Trophoblast cell (in vitro differentiated cells and primary cell): ENCODE results near the gene RBP5.

Experiments used
- DNase-seq, 2 donors: peaks; one replicate each; pipeline ENCODE4 v3.0.0-alpha.2; 2016
- H2AFZ ChIP-seq: 2 replicates; pipeline ENCODE4 v1.6.1; 2013; ENCODE audit warnings: low read length, moderate library complexity, mild to moderate bottlenecking; ENCODE audit not compliant: insufficient read depth, poor library complexity
- H2AK5ac ChIP-seq: 2 replicates; pipeline ENCODE4 v1.6.1; 2013; ENCODE audit warnings: mild to moderate bottlenecking, low read length
- H2BK120ac ChIP-seq: 2 replicates; pipeline ENCODE4 v1.6.1; 2013; ENCODE audit warnings: low read length, mild to moderate bottlenecking, moderate library complexity; ENCODE audit not compliant: insufficient read depth, poor library complexity
- H2BK12ac ChIP-seq: 2 replicates; pipeline ENCODE4 v1.6.1; 2013; ENCODE audit warnings: mild to moderate bottlenecking, low read length, moderate library complexity
- H2BK5ac ChIP-seq: 2 replicates; pipeline ENCODE4 v1.6.1; 2013; ENCODE audit warnings: low read length, low read depth, moderate library complexity, mild to moderate bottlenecking; ENCODE audit not compliant: poor library complexity
- H3K14ac ChIP-seq: 2 replicates; pipeline ENCODE4 v1.6.1; 2013; ENCODE audit warnings: mild to moderate bottlenecking, low read length
- H3K18ac ChIP-seq: 2 replicates; pipeline ENCODE4 v1.6.1; 2013; ENCODE audit warnings: mild to moderate bottlenecking, low read length
- H3K23ac ChIP-seq: 2 replicates; pipeline ENCODE4 v1.6.1; 2013; ENCODE audit warnings: low read length
- H3K27ac ChIP-seq: 2 replicates; pipeline ENCODE4 v1.5.1; 2013; ENCODE audit warnings: low read depth, mild to moderate bottlenecking, inconsistent platforms, low read length, moderate library complexity
- H3K27me3 ChIP-seq: 2 replicates; pipeline ENCODE4 v1.6.1; 2013; ENCODE audit warnings: inconsistent platforms, mild to moderate bottlenecking, low read length, moderate library complexity; ENCODE audit not compliant: insufficient read depth
- H3K36me3 ChIP-seq, 2 experiments: 1 replicate in 1 of 2; 2 replicates in 1 of 2; pipeline ENCODE4 v1.6.1; 2013; ENCODE audit warnings: low read length in 2 of 2, mild to moderate bottlenecking in 2 of 2, moderate library complexity in 1 of 2; ENCODE audit not compliant: insufficient read depth in 2 of 2, control insufficient read depth in 1 of 2
- H3K4ac ChIP-seq: 2 replicates; pipeline ENCODE4 v1.6.1; 2013; ENCODE audit warnings: low read depth, mild to moderate bottlenecking, low read length, moderate library complexity
- H3K4me1 ChIP-seq, 2 experiments: 1 replicate in 1 of 2; 2 replicates in 1 of 2; pipeline ENCODE4 v1.6.1; 2013; ENCODE audit warnings: low read length in 2 of 2, mild to moderate bottlenecking in 2 of 2, moderate library complexity in 1 of 2; ENCODE audit not compliant: insufficient read depth in 2 of 2, control insufficient read depth in 1 of 2
- H3K4me2 ChIP-seq: 2 replicates; pipeline ENCODE4 v1.6.1; 2013; ENCODE audit warnings: inconsistent platforms, mild to moderate bottlenecking, low read length, moderate library complexity
- H3K4me3 ChIP-seq: 2 replicates; pipeline ENCODE4 v1.5.1; 2013; ENCODE audit warnings: mild to moderate bottlenecking, low read depth, low read length, inconsistent platforms
- H3K79me1 ChIP-seq: one replicate; pipeline ENCODE4 v1.6.1; 2013; ENCODE audit warnings: low read length
- H3K79me2 ChIP-seq: 2 replicates; pipeline ENCODE4 v1.6.1; 2013; ENCODE audit warnings: low read length, mild to moderate bottlenecking; ENCODE audit not compliant: control insufficient read depth, insufficient read depth, poor library complexity
- H3K9ac ChIP-seq: 2 replicates; pipeline ENCODE4 v1.6.1; 2013; ENCODE audit warnings: mild to moderate bottlenecking, low read length
- H3K9me3 ChIP-seq: 2 replicates; pipeline ENCODE4 v1.6.1; 2013; ENCODE audit warnings: low read depth, mild to moderate bottlenecking, control low read depth, inconsistent platforms, low read length; ENCODE audit not compliant: insufficient read depth
- H4K12ac ChIP-seq: 2 replicates; pipeline ENCODE4 v1.6.1; 2013; ENCODE audit warnings: low read depth, mild to moderate bottlenecking, low read length, moderate library complexity
- H4K8ac ChIP-seq: 2 replicates; pipeline ENCODE4 v1.6.1; 2013; ENCODE audit warnings: low read depth, mild to moderate bottlenecking, low read length, moderate library complexity
- H4K91ac ChIP-seq: one replicate; pipeline ENCODE4 v1.6.1; 2013; ENCODE audit warnings: low read depth, mild to moderate bottlenecking, low read length, moderate library complexity
- WGBS: extraction: QIAGEN DNeasy Blood & Tissue Kit; methylation state at CpG from one replicate; pipeline ENCODE4 v1.1.7; 2013; ENCODE audit warnings: missing lambda C conversion rate; ENCODE audit not compliant: insufficient read length, insufficient coverage; ENCODE audit errors: extremely low coverage; 5-methylcytosine and 5-hydroxymethylcytosine counted together

The RBP5 gene

GRCh38 chr12:7096979-7097378, 31.7 kb downstream of the RBP5 start:
- no peak overlapping the region for H2AFZ ChIP-seq
- H4K91ac ChIP-seq = no peak overlapping the region
- H3K9me3 ChIP-seq = no peaks in the 10 kb centered on the region
- no peak overlapping the region for H2BK12ac ChIP-seq
- H2BK5ac ChIP-seq = no peak overlapping the region
- no peak overlapping the region for H4K8ac ChIP-seq
- H4K12ac ChIP-seq = no peak overlapping the region
- no peak overlapping the region for H3K4me2 ChIP-seq
- no peak overlapping the region for H3K4ac ChIP-seq
- DNase-seq = no peak
- H3K4me3 ChIP-seq = no peak overlapping the region
- H3K9ac ChIP-seq = no peak overlapping the region
- peaks cover 9 to 12% of the 10 kb centered on the region in 2 experiments for H3K36me3 ChIP-seq
- H2AK5ac ChIP-seq = no peak overlapping the region
- H3K27ac ChIP-seq = no peak overlapping the region
- no peaks in the 10 kb centered on the region for H3K79me1 ChIP-seq
- no peaks in the 10 kb centered on the region for H3K27me3 ChIP-seq
- H3K4me1 ChIP-seq = no peaks in the 10 kb centered on the region
- H3K79me2 ChIP-seq = no peaks in the 10 kb centered on the region
- WGBS = no CpG with 5 or more reads among the region's 19 CpGs
- H3K18ac ChIP-seq = no peak overlapping the region
- H3K14ac ChIP-seq = no peak overlapping the region
- no peak overlapping the region for H2BK120ac ChIP-seq
- H3K23ac ChIP-seq = no peak overlapping the region

DNA sequence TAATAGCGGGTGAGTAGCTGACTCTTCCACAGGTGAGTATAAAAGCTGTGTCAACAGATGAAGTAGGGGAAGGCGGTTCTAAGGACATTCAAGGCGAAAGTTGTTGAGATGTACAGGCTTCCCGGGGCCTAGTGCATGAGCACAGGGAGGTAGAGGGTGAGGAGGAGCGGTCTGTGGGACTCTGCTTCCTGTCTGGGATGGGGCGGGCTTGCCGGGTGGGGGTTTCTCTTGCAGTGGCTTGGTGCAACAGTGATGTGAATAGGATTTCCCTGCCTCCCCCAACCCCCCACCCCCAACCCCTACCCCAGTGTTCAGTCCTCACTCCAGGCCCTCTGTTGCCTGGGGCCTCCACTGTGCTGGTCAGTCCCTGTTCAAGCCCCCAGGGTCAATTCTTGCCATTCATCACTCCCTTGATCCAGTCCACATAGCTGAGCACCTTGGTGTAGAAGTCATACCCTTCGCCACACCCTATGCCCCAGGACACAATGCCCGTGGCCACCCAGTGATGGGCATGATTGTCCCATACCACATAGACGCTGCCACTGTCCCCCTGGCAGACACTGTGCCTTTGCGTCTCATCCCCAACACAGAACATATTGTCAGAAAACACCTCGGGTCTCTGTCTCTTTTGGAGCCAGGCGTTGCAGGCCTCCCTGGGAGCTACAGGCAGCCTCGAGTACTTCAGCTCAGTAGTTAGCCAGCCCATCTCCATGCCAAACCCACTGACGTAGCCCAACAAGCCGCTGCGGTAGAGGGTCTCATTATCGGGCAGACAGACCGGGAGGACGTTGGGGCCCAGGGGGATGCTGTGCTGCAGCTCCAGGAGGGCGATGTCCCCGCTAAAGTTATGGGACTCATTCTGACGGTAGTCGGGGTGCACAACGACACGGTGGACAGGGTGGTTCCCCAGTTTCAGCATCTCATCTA, 32.4 kb downstream of the RBP5 start:
- Histone ChIP-seq H3K4me3 (no peak overlapping the region), H3K23ac (no peak overlapping the region), H3K27me3 (no peaks in the 10 kb centered on the region), H4K91ac (no peak overlapping the region), H3K18ac (no peak overlapping the region), H2BK5ac (no peak overlapping the region), H3K79me1 (no peaks in the 10 kb centered on the region), H3K36me3 (peaks cover 7 to 9% of the 10 kb centered on the region in 2 experiments), H3K9ac (peak overlapping the region; percentile 31), H2AFZ (no peak overlapping the region), H3K79me2 (no peaks in the 10 kb centered on the region), H2BK12ac (no peak overlapping the region), H3K4me2 (no peak overlapping the region), H4K12ac (no peak overlapping the region), H2AK5ac (no peak overlapping the region), H3K4ac (no peak overlapping the region), H3K9me3 (no peaks in the 10 kb centered on the region), H3K4me1 (no peaks in the 10 kb centered on the region), H3K27ac (no peak overlapping the region), H2BK120ac (no peak overlapping the region), H4K8ac (no peak overlapping the region), H3K14ac (no peak overlapping the region)
- no CpG with 5 or more reads among the region's 26 CpGs for WGBS
- peak; percentile 33 to 66 for DNase-seq

DNA sequence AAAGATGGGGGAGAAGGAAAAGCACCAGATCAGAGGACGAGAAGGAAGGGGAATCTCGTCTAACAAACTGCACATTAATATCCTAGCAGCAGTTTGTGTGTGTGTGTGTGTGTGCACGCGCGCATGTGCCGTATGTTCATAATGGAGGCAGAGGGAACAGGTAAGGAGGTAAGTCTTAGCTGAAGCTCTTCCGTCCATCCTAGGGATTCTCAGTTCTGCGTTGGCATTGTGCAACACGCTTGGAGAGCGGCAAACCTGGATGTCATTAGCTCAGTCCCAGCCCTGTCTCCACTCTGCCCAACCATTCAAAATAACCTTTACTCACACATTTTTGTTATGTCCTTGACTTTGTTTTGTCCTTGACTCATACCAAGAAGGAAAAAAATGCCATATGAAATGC, 34.8 kb downstream of the RBP5 start:
- Histone ChIP-seq H2AFZ (no peak overlapping the region), H3K14ac (no peak overlapping the region)
- no CpG with 5 or more reads among the region's 10 CpGs for WGBS

GRCh38 chr12:7093486-7093885, 35.2 kb downstream of the RBP5 start:
- no peak overlapping the region for H4K12ac ChIP-seq
- no peak for DNase-seq
- no peaks in the 10 kb centered on the region for H3K79me1 ChIP-seq
- H3K36me3 ChIP-seq = peaks cover 2% of the 10 kb centered on the region in 2 experiments
- no CpG with 5 or more reads among the region's 5 CpGs for WGBS
- H2AK5ac ChIP-seq = no peak overlapping the region
- H3K4me3 ChIP-seq = no peak overlapping the region
- no peak overlapping the region for H2BK120ac ChIP-seq
- H3K27me3 ChIP-seq = no peaks in the 10 kb centered on the region
- H3K23ac ChIP-seq = no peak overlapping the region
- H4K91ac ChIP-seq = no peak overlapping the region
- H3K27ac ChIP-seq = no peak overlapping the region
- no peak overlapping the region for H3K18ac ChIP-seq
- H2BK5ac ChIP-seq = no peak overlapping the region
- H3K14ac ChIP-seq = no peak overlapping the region
- H3K9me3 ChIP-seq = no peaks in the 10 kb centered on the region
- H3K4me2 ChIP-seq = no peak overlapping the region
- H3K4ac ChIP-seq = no peak overlapping the region
- no peak overlapping the region for H4K8ac ChIP-seq
- no peak overlapping the region for H3K9ac ChIP-seq
- no peaks in the 10 kb centered on the region for H3K79me2 ChIP-seq
- no peak overlapping the region for H2AFZ ChIP-seq
- no peaks in the 10 kb centered on the region for H3K4me1 ChIP-seq
- H2BK12ac ChIP-seq = no peak overlapping the region

More for the DNA sequence above, 34.8 kb downstream of the RBP5 start:
- Histone ChIP-seq H3K27ac (no peak overlapping the region), H3K36me3 (peaks cover 2% of the 10 kb centered on the region in 2 experiments), H2BK5ac (no peak overlapping the region), H3K4ac (no peak overlapping the region), H4K91ac (no peak overlapping the region), H3K4me1 (no peaks in the 10 kb centered on the region), H3K18ac (no peak overlapping the region), H3K4me3 (no peak overlapping the region), H3K9me3 (no peaks in the 10 kb centered on the region), H2BK120ac (no peak overlapping the region), H2BK12ac (no peak overlapping the region), H3K79me1 (no peaks in the 10 kb centered on the region), H2AK5ac (no peak overlapping the region), H3K4me2 (no peak overlapping the region), H3K23ac (no peak overlapping the region), H4K8ac (no peak overlapping the region), H3K79me2 (no peaks in the 10 kb centered on the region), H3K27me3 (no peaks in the 10 kb centered on the region), H4K12ac (no peak overlapping the region), H3K9ac (no peak overlapping the region)
- no peak for DNase-seq
